PFSK-1 (cell line): ENCODE data around the gene CTNNA3.

Experiments
- FOXP2 ChIP-seq: optimal IDR thresholded peaks from 2 replicates; pipeline ENCODE3; 2011; ENCODE audit warnings: borderline replicate concordance, control low read depth, inconsistent platforms; ENCODE audit not compliant: insufficient read depth; ENCODE audit errors: extremely low read length, extremely low read depth
- POLR2AphosphoS5 ChIP-seq: IDR thresholded peaks from 2 replicates; pipeline ENCODE4 v1.6.1; 2012; ENCODE audit warnings: low read depth, mild to moderate bottlenecking, control low read depth, low read length, moderate library complexity
- SIN3A ChIP-seq: IDR thresholded peaks from 2 replicates; pipeline ENCODE4 v1.6.1; 2012; ENCODE audit warnings: mild to moderate bottlenecking, low read length, moderate library complexity, borderline replicate concordance; ENCODE audit not compliant: insufficient read depth
- TAF1 ChIP-seq: IDR thresholded peaks from 2 replicates; pipeline ENCODE4 v1.6.1; 2012; ENCODE audit warnings: low read length, control low read depth, borderline replicate concordance; ENCODE audit not compliant: insufficient read depth
- TF ChIP-seq, protein P1 (sequence below), 2 experiments: IDR thresholded peaks; 2 replicates each; pipeline versions ENCODE4 v1.6.1 to v1.8.0; 2011 to 2012; ENCODE audit warnings: low read depth in 2 of 2, low read length in 2 of 2, control low read depth in 1 of 2, inconsistent platforms in 1 of 2, mild to moderate bottlenecking in 1 of 2, moderate library complexity in 1 of 2; ENCODE audit not compliant: insufficient read depth in 1 of 2

DNA sequence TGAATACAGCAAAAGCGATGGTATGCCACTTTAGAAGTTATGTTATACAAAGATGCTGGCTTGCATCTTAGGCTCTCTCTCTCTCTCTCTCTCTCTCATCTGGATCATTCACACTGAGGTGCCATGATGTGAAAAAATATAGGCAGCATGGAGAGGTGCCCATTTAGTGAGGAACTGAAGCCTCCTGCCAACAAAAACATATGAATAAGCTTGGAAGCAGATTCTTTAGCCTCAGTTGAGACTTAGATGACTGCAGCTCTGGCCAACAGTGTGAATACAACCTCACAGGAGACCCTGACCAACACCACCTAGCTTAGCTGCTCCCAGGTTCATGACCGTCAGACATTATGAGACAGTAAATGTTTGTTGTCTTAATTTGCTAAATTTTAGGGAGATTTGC lies 1330.3 kb downstream of the CTNNA3 start:
- TF ChIP-seq, protein P1, sequence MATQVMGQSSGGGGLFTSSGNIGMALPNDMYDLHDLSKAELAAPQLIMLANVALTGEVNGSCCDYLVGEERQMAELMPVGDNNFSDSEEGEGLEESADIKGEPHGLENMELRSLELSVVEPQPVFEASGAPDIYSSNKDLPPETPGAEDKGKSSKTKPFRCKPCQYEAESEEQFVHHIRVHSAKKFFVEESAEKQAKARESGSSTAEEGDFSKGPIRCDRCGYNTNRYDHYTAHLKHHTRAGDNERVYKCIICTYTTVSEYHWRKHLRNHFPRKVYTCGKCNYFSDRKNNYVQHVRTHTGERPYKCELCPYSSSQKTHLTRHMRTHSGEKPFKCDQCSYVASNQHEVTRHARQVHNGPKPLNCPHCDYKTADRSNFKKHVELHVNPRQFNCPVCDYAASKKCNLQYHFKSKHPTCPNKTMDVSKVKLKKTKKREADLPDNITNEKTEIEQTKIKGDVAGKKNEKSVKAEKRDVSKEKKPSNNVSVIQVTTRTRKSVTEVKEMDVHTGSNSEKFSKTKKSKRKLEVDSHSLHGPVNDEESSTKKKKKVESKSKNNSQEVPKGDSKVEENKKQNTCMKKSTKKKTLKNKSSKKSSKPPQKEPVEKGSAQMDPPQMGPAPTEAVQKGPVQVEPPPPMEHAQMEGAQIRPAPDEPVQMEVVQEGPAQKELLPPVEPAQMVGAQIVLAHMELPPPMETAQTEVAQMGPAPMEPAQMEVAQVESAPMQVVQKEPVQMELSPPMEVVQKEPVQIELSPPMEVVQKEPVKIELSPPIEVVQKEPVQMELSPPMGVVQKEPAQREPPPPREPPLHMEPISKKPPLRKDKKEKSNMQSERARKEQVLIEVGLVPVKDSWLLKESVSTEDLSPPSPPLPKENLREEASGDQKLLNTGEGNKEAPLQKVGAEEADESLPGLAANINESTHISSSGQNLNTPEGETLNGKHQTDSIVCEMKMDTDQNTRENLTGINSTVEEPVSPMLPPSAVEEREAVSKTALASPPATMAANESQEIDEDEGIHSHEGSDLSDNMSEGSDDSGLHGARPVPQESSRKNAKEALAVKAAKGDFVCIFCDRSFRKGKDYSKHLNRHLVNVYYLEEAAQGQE (IDR thresholded peaks at IDR 0.05; ENCODE audit: insufficient read depth in 1 of 2, low read depth in 2 of 2, low read length in 2 of 2): no peak
- TF ChIP-seq POLR2AphosphoS5 (no peak), TAF1 (no peak), SIN3A (no peak), FOXP2 (no peak)
